Osteoblast (primary cell): ENCODE measurements around the gene TLNRD1. TPM values are rescaled to one million over a fixed set of nuclear protein-coding genes. Genes with fewer than 3 reads are reported as not detected.
A peak's percentile ranks its signal among the peaks of the same experiment; 100 is the strongest.

Source experiments
- DNase-seq: peaks from one replicate; pipeline ENCODE4 v3.0.0; 2011; ENCODE audit warnings: low spot score, mixed read lengths; ENCODE audit not compliant: insufficient read length; ENCODE audit errors: missing footprints
- H2AFZ ChIP-seq: 2 replicates; pipeline ENCODE4 v1.6.0; 2011; ENCODE audit warnings: mild to moderate bottlenecking, low read length
- H3K27ac ChIP-seq: 2 replicates; pipeline ENCODE4 v1.5.1; 2011; ENCODE audit warnings: mild to moderate bottlenecking, low read depth, low read length, moderate library complexity
- H3K27me3 ChIP-seq: 2 replicates; pipeline ENCODE4 v1.6.0; 2012; ENCODE audit warnings: mild to moderate bottlenecking, control low read depth, inconsistent platforms, low read length, moderate library complexity; ENCODE audit not compliant: insufficient read depth
- H3K36me3 ChIP-seq: 2 replicates; pipeline ENCODE4 v1.5.1; 2011; ENCODE audit warnings: mild to moderate bottlenecking, low read length, control low read depth, moderate library complexity; ENCODE audit not compliant: insufficient read depth
- H3K4me1 ChIP-seq: 2 replicates; pipeline ENCODE4 v1.5.1; 2011; ENCODE audit warnings: mild to moderate bottlenecking, low read length, control low read depth, moderate library complexity; ENCODE audit not compliant: insufficient read depth
- H3K4me2 ChIP-seq: 2 replicates; pipeline ENCODE4 v1.6.0; 2011; ENCODE audit warnings: mild to moderate bottlenecking, low read length; ENCODE audit not compliant: insufficient read depth
- H3K4me3 ChIP-seq: fragments of 200-600 bp; sonication (generic); 3 replicates; pipeline ENCODE4 v1.5.1; 2012; ENCODE audit warnings: mild to moderate bottlenecking, low read length, inconsistent platforms; ENCODE audit not compliant: insufficient read depth
- H3K79me2 ChIP-seq: 2 replicates; pipeline ENCODE4 v1.6.0; 2012; ENCODE audit warnings: mild to moderate bottlenecking, low read length, control low read depth, inconsistent platforms; ENCODE audit not compliant: insufficient read depth
- H3K9me3 ChIP-seq: 2 replicates; pipeline ENCODE4 v1.5.1; 2011; ENCODE audit warnings: low read depth, low read length, control low read depth
- H4K20me1 ChIP-seq: 2 replicates; pipeline ENCODE4 v1.6.0; 2012; ENCODE audit warnings: mild to moderate bottlenecking, low read length, control low read depth; ENCODE audit not compliant: insufficient read depth
- CTCF ChIP-seq: IDR thresholded peaks from 2 replicates; pipeline ENCODE4 v1.5.1; 2011; ENCODE audit warnings: mild to moderate bottlenecking, low read depth, low read length, moderate library complexity; ENCODE audit errors: extremely low read depth
- total RNA-seq: library from RNA; depleted of rRNA; stranded (reverse); fragments of >200 nt; gene quantifications from 2 replicates; pipeline ENCODE4 v1.2.3, GENCODE V29; 2012

TLNRD1 gene
- total RNA-seq, 1 donor: 7.6 TPM

DNA sequence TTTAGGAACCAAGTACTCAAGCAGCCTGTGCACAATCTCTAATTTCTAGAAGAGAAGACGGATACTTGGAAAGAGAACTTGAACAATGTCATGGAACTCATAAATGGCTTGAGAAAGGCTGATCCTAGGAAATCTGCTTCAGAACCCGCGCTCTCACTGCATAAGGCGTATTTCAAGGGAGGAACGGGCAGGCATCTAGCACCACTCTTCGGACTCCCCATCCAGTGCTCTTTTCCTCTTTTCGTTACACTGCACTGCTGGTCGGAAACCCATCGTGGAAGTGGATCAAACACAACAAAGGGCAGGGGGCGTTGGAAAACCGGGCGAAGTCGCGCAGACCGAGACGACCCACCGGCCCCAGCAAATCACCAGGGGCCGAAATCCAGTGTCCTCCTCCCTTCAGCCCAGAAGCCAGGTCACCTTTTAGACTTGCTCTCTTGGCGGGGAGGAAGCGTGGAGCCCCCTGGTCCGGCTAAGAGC lies 539 bp upstream of the TLNRD1 start:
- H3K4me2 ChIP-seq: peak overlapping the region; percentile 84
- H3K4me1 ChIP-seq: peaks cover 14% of the 10 kb centered on the region
- no peaks in the 10 kb centered on the region for H3K27me3 ChIP-seq
- TF ChIP-seq CTCF: no peak
- H3K9me3 ChIP-seq: no peaks in the 10 kb centered on the region
- peak overlapping the region; percentile 72 for H3K27ac ChIP-seq
- peaks cover 12% of the 10 kb centered on the region for H4K20me1 ChIP-seq
- H3K36me3 ChIP-seq: peaks cover 6% of the 10 kb centered on the region
- DNase-seq: peak; percentile 88
- peak overlapping the region; percentile 92 for H3K4me3 ChIP-seq
- peak overlapping the region; percentile 90 for H2AFZ ChIP-seq
- H3K79me2 ChIP-seq: peaks cover 35% of the 10 kb centered on the region

DNA sequence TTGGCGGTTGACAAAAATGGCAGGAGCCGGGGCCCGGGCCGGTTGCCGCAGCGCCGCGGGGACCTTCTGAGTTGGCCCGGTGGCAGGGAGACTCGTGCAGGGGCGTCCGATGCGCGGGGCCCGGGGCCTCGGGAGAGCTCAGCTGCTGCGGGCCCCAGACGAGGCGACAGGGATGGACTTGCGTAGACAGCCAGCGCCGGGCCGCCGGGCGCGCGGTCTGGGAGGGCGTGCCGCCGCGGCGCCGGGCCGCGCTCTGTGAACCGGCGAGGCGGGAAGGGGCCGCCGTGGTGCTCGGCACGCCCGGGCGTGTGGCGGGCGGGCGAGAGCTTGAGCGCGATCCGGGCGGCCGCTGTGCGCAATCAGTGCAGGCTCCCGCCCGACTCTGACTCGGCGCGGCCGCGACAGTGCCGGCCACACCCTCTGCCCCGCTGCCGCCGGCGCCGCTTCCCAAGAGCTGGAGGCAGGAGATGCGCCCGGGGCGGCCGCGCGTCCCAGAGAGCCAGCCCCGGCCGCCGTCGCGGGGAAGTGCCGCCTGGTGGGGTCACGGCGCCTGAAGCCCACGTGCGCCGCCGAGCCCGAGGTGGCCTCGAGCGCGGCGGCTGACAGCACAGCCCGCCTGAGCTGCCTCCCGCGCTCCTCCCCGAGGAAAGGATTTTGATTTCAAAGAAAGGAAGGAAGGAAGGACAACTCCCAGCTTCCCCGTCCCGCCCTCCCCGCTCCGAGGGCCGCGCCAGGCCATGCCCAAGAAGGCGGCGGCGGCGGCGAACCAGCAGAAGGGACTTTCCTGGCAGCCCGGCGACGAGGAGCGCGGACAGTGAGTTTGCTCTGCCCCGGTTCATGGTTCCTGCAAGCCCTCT lies 657 bp downstream of the TLNRD1 start:
- Histone ChIP-seq H3K4me1 (peaks cover 14% of the 10 kb centered on the region), H3K36me3 (peaks cover 6% of the 10 kb centered on the region), H3K4me3 (peak overlapping the region; percentile 92), H3K27ac (peak overlapping the region; percentile 72), H3K9me3 (no peaks in the 10 kb centered on the region), H3K4me2 (peak overlapping the region; percentile 84), H4K20me1 (peaks cover 12% of the 10 kb centered on the region), H2AFZ (peak overlapping the region; percentile 74), H3K27me3 (no peaks in the 10 kb centered on the region), H3K79me2 (peaks cover 46% of the 10 kb centered on the region)
- peak; percentile 93 for DNase-seq
- no peak for TF ChIP-seq CTCF

DNA sequence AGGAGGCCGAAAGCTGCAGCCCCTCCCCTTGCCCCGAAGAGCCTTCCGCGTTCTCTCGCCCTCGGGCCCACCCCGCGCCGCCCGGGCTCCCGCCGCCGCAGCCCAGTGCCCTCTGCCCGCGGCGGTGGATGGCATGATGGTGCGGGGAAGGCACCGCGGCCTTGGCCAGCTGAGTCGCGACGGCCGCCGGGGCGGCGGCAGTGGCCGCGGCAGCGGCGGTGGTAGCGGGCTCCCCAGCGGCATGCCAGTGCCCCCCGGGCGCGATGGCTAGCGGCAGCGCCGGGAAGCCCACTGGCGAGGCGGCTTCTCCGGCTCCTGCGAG lies 1.2 kb downstream of the TLNRD1 start:
- no peak for TF ChIP-seq CTCF
- peak overlapping the region; percentile 84 for H3K4me2 ChIP-seq

GRCh38 chr15:81002331-81003096 lies 1.8 kb downstream of the TLNRD1 start:
- peaks cover 14% of the 10 kb centered on the region for H3K4me1 ChIP-seq
- H2AFZ ChIP-seq: no peak overlapping the region
- H3K27ac ChIP-seq: peak overlapping the region; percentile 41
- peak overlapping the region; percentile 92 for H3K4me3 ChIP-seq
- peak; percentile 89 for DNase-seq
- H4K20me1 ChIP-seq: peaks cover 12% of the 10 kb centered on the region
- H3K36me3 ChIP-seq: peaks cover 6% of the 10 kb centered on the region
- H3K4me2 ChIP-seq: peak overlapping the region; percentile 84
- H3K9me3 ChIP-seq: no peaks in the 10 kb centered on the region
- no peak for TF ChIP-seq CTCF
- no peaks in the 10 kb centered on the region for H3K27me3 ChIP-seq
- H3K79me2 ChIP-seq: peaks cover 52% of the 10 kb centered on the region

More for the DNA sequence above, 1.2 kb downstream of the TLNRD1 start:
- H3K27me3 ChIP-seq: no peaks in the 10 kb centered on the region
- H2AFZ ChIP-seq: peak overlapping the region; percentile 45
- H4K20me1 ChIP-seq: peaks cover 12% of the 10 kb centered on the region
- peak overlapping the region; percentile 41 for H3K27ac ChIP-seq
- H3K9me3 ChIP-seq: no peaks in the 10 kb centered on the region
- peak overlapping the region; percentile 92 for H3K4me3 ChIP-seq
- H3K79me2 ChIP-seq: peaks cover 49% of the 10 kb centered on the region
- DNase-seq: no peak
- H3K4me1 ChIP-seq: peaks cover 14% of the 10 kb centered on the region
- peaks cover 6% of the 10 kb centered on the region for H3K36me3 ChIP-seq
